Measurements from ENCODE around the gene VTCN1.

- TF ChIP-seq CTCF (IDR thresholded peaks at IDR 0.05; ENCODE audit: low read depth, low read length, poor library complexity, severe bottlenecking) (no peak), EZH2phosphoT487 (IDR thresholded peaks at IDR 0.05; ENCODE audit: borderline replicate concordance, low read length) (no peak)
These were observed 30.4 kb downstream of the VTCN1 start for GRCh38 chr1:117180147-117180967.

Measured in DOHH2 (cell line).